ENCODE results near the gene SELENOO.

DNA sequence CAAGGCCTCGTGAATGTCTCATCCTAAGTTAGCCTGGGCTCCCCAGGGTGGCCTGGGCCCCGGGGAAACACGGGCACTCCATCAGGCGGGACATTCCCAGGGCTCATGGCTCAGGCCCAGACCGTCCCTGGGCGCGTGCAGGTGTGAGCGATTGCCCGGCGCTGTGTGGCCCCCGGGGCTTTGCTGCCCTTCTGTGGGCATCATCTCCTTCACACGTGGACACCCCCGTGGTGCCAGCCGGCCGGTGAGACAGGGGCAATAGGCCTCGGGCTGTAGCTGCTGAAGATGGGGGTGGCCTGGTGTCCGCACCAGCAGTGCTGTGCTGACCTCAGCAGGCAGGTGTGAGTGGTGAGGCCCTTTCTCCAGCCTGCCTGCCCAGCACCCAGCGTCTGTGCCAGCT lies 4.6 kb upstream of the SELENOO start:
- TF ChIP-seq, protein P1, sequence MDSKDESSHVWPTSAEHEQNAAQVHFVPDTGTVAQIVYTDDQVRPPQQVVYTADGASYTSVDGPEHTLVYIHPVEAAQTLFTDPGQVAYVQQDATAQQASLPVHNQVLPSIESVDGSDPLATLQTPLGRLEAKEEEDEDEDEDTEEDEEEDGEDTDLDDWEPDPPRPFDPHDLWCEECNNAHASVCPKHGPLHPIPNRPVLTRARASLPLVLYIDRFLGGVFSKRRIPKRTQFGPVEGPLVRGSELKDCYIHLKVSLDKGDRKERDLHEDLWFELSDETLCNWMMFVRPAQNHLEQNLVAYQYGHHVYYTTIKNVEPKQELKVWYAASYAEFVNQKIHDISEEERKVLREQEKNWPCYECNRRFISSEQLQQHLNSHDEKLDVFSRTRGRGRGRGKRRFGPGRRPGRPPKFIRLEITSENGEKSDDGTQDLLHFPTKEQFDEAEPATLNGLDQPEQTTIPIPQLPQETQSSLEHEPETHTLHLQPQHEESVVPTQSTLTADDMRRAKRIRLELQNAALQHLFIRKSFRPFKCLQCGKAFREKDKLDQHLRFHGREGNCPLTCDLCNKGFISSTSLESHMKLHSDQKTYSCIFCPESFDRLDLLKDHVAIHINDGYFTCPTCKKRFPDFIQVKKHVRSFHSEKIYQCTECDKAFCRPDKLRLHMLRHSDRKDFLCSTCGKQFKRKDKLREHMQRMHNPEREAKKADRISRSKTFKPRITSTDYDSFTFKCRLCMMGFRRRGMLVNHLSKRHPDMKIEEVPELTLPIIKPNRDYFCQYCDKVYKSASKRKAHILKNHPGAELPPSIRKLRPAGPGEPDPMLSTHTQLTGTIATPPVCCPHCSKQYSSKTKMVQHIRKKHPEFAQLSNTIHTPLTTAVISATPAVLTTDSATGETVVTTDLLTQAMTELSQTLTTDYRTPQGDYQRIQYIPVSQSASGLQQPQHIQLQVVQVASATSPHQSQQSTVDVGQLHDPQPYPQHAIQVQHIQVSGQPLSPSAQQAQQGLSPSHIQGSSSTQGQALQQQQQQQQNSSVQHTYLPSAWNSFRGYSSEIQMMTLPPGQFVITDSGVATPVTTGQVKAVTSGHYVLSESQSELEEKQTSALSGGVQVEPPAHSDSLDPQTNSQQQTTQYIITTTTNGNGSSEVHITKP (CRISPR knock-in tag; IDR thresholded peaks at IDR 0.05; ENCODE audit: low read depth): no peak
- TF ChIP-seq, protein P2, sequence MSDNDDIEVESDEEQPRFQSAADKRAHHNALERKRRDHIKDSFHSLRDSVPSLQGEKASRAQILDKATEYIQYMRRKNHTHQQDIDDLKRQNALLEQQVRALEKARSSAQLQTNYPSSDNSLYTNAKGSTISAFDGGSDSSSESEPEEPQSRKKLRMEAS (IDR thresholded peaks at IDR 0.05): no peak
- TF ChIP-seq KLF9 (CRISPR knock-in tag; IDR thresholded peaks at IDR 0.05; ENCODE audit: low read depth) (no peak), ZNF274 (CRISPR knock-in tag; IDR thresholded peaks at IDR 0.05) (no peak), GPN1 (CRISPR knock-in tag; IDR thresholded peaks at IDR 0.05; ENCODE audit: borderline replicate concordance) (no peak)
- TF ChIP-seq, protein P3, sequence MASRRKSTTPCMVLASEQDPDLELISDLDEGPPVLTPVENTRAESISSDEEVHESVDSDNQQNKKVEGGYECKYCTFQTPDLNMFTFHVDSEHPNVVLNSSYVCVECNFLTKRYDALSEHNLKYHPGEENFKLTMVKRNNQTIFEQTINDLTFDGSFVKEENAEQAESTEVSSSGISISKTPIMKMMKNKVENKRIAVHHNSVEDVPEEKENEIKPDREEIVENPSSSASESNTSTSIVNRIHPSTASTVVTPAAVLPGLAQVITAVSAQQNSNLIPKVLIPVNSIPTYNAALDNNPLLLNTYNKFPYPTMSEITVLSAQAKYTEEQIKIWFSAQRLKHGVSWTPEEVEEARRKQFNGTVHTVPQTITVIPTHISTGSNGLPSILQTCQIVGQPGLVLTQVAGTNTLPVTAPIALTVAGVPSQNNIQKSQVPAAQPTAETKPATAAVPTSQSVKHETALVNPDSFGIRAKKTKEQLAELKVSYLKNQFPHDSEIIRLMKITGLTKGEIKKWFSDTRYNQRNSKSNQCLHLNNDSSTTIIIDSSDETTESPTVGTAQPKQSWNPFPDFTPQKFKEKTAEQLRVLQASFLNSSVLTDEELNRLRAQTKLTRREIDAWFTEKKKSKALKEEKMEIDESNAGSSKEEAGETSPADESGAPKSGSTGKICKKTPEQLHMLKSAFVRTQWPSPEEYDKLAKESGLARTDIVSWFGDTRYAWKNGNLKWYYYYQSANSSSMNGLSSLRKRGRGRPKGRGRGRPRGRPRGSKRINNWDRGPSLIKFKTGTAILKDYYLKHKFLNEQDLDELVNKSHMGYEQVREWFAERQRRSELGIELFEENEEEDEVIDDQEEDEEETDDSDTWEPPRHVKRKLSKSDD (CRISPR knock-in tag; IDR thresholded peaks at IDR 0.05; ENCODE audit: low read depth): no peak

Measured in HepG2 (cell line).